Measurements from ENCODE around the gene STARD13. TPM values are rescaled to one million over a fixed set of nuclear protein-coding genes. Genes with fewer than 3 reads are reported as not detected.

STARD13 gene
- total and polyA plus RNA-seq, 8 donors = 21.9 to 43.6 (median 24.6) TPM

- Histone ChIP-seq H3K4me1 (peaks cover 0 to 4% of the 10 kb centered on the region in 2 donors), H3K4me3 (no peak overlapping the region), H3K36me3 (no peaks in the 10 kb centered on the region), H3K9me3 (no peaks in the 10 kb centered on the region), H3K27me3 (no peaks in the 10 kb centered on the region), H3K27ac (no peak overlapping the region)
- ATAC-seq (peak; percentile 54), DNase-seq (no peak)
- TF ChIP-seq CTCF (IDR thresholded peaks at IDR 0.05) = no peak
- intact Hi-C loops (cut with DNase I) = no loop called here
These were observed 44.9 kb upstream of the STARD13 start for GRCh38 chr13:33330483-33330882.

- Histone ChIP-seq H3K27ac (no peak overlapping the region), H3K9me3 (no peaks in the 10 kb centered on the region)
- intact Hi-C loops (cut with DNase I) = no loop called here
These were observed 43.1 kb upstream of the STARD13 start for GRCh38 chr13:33328701-33329100.

GRCh38 chr13:33326723-33327122 lies 41.2 kb upstream of the STARD13 start:
- TF ChIP-seq CTCF (IDR thresholded peaks at IDR 0.05) = no peak

More at GRCh38 chr13:33328701-33329100, 43.1 kb upstream of the STARD13 start:
- DNase-seq = peak in 1 of 4 donors; percentile 74
- Histone ChIP-seq H3K4me1 (peaks cover 0 to 16% of the 10 kb centered on the region in 2 donors), H3K27me3 (no peaks in the 10 kb centered on the region), H3K4me3 (no peak overlapping the region), H3K36me3 (no peaks in the 10 kb centered on the region)
- TF ChIP-seq CTCF (IDR thresholded peaks at IDR 0.05) = no peak
- ATAC-seq = peak; percentile 85

GRCh38 chr13:33326246-33326645 lies 40.7 kb upstream of the STARD13 start:
- peaks cover 0 to 16% of the 10 kb centered on the region in 2 donors for H3K4me1 ChIP-seq
- no peaks in the 10 kb centered on the region for H3K27me3 ChIP-seq
- DNase-seq (no peak), ATAC-seq (no peak)
- no peak overlapping the region for H3K4me3 ChIP-seq
- no peak for TF ChIP-seq CTCF (IDR thresholded peaks at IDR 0.05)
- H3K27ac ChIP-seq = peak overlapping the region in 1 of 2 donors; percentile 57
- no peaks in the 10 kb centered on the region for H3K9me3 ChIP-seq
- intact Hi-C loops (cut with DNase I) = no loop called here
- no peaks in the 10 kb centered on the region for H3K36me3 ChIP-seq

More at GRCh38 chr13:33326723-33327122, 41.2 kb upstream of the STARD13 start:
- intact Hi-C loops (cut with DNase I) = no loop called here
- Histone ChIP-seq H3K9me3 (no peaks in the 10 kb centered on the region), H3K27ac (peak overlapping the region in 1 of 2 donors; percentile 57), H3K4me1 (peaks cover 0 to 16% of the 10 kb centered on the region in 2 donors), H3K4me3 (no peak overlapping the region), H3K27me3 (no peaks in the 10 kb centered on the region), H3K36me3 (no peaks in the 10 kb centered on the region)
- DNase-seq (no peak), ATAC-seq (no peak)

- DNase-seq (no peak), ATAC-seq (no peak)
- intact Hi-C loops (cut with DNase I) = no loop called here
- no peak for TF ChIP-seq CTCF (IDR thresholded peaks at IDR 0.05)
- Histone ChIP-seq H3K27me3 (no peaks in the 10 kb centered on the region), H3K9me3 (no peaks in the 10 kb centered on the region), H3K4me1 (peaks cover 0 to 16% of the 10 kb centered on the region in 2 donors), H3K4me3 (no peak overlapping the region), H3K27ac (no peak overlapping the region), H3K36me3 (no peaks in the 10 kb centered on the region)
These were observed 38.4 kb upstream of the STARD13 start for GRCh38 chr13:33323801-33324510.

Data from left lung (tissue), 10 donors.